COLO668 (cell line): ENCODE results near the gene WDPCP.
"Not testable (repeated sequence)": the region's sequence is repeated elsewhere in the genome, so short reads cannot be mapped to it uniquely, and the experiment has no call there.

ENCODE experiments used
- DNase-seq: peaks from one replicate; lab custom pipeline; 2025; ENCODE audit not compliant: unreplicated experiment; lab: John Stamatoyannopoulos, UW

WDPCP gene

DNA sequence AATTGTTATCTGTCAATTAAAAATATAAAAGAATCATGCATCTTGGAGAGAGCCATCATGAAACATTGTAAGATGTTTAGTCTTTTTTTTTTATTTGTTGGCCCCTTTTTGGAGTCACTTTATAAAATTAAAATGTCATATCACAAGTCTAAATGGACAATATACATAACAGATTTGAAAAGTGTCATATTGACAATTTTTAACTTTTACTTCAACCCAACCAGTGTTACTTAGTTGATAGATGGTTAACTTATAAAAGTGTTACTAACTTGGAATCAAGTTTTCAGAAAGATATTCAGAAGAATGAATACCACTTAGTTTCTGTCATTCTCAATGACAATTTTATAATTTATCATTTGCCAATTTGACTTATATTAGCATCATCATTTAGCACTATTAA lies 319.3 kb downstream of the WDPCP start:
- no peak for DNase-seq

DNA sequence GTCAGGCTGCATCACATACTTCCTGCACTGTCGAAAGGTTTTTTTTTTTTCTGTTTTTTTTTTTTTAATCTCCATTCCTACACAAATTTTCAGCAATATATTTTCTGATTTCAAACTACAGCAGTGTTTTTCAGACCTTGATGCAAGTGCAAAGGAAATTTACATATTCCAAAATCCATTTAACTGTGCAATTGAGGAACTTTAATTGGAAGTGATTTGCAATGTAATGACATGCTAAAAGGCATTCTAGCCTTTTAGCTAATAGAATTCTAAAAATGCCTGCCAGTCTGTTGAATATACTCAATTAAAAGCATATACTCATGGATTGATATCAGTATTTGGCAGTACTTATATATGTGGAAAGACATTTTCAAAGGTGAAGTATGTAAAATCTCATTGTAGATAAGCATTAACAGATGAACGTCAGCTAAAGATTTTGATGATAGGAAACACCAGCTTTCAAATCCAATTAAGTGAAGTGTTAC lies 327.1 kb downstream of the WDPCP start:
- DNase-seq: no peak

DNA sequence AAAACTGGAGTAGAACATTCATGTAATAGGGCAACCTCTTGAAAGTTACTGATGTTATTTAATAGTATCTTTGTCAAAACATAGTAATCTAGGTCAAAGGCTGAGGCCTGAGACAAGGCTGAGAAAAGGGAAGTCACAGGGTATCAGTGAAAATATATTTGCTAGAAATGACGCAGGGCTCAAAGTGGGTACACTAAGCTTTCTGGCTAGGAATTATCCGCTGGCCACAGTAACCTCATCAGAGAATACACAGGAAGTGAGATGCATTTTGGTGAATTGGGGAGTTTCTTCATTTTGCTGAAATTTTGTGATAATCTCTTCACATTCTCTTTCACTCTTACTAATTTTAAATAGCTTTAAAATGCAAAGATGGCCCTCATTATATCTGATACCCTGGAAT lies 330.8 kb downstream of the WDPCP start:
- no peak for DNase-seq

DNA sequence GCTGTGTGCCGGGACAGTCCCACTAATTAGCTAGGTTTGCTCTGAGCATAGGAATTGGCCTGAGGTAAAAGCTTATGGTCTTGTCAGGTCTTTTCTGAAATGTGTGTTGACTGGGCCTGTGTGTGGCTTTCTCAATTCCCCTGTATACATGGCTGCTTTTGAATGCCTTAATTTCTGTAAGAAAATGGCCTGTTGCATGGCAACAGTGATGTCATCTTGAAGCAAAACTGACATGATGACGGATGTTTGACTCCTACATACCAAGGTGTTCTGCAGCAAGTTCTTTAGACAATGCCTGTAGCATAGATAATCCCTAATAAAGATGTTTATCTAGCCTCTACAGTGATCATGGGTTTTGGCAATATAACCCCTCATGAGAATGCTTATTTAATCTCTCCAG lies 339.1 kb downstream of the WDPCP start:
- DNase-seq: no peak

DNA sequence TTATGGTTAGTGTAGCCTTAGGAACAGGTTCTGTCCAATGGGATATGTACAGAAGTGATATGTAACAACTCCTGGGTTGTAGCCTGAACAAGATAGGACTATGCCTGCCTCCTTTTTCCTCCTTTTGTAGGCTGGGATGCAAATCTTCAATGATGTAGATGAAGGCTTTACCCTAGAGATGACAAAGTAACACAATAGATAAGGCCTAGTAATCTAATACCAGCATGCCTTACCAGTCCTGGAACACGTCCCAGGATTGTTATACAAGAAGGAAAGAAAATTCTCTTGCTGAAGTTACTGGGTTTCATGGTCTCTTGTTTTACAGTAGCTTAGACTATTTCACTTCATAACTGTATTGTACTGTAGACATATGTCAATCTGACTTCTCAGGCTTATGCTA lies 345.5 kb downstream of the WDPCP start:
- DNase-seq: no peak

DNA sequence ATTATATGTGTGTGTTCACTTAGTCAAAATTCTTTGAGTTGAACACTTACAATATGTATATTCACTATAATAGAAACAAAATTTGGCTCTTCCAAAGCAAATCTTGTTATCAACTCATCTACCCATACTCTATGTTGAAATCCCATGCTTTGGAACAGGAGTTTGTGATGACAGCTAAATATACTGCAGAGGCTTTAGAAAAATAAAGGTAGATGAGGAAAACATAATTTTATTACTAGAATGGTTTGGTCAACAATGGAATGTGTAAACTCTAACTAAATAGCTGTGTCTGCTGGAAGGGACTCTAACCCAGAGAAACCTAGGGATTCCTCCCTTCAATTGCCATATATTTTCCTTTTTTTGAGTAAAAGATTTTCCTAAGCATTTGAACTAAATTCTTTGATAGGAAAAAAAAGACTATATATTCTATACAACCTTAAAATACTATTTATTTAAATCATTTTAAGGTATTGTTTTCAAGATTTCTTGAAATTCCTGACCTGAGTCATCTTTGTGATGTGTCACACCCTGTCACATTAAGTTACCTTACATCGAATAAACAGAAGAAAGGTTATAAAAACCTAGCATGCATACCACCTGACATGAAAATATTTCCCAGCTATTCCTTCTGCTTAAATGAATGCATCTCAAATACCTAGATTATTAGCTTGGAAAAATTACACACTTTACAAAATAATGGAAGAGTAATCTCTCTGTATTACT lies 362.2 kb downstream of the WDPCP start:
- no peak for DNase-seq

DNA sequence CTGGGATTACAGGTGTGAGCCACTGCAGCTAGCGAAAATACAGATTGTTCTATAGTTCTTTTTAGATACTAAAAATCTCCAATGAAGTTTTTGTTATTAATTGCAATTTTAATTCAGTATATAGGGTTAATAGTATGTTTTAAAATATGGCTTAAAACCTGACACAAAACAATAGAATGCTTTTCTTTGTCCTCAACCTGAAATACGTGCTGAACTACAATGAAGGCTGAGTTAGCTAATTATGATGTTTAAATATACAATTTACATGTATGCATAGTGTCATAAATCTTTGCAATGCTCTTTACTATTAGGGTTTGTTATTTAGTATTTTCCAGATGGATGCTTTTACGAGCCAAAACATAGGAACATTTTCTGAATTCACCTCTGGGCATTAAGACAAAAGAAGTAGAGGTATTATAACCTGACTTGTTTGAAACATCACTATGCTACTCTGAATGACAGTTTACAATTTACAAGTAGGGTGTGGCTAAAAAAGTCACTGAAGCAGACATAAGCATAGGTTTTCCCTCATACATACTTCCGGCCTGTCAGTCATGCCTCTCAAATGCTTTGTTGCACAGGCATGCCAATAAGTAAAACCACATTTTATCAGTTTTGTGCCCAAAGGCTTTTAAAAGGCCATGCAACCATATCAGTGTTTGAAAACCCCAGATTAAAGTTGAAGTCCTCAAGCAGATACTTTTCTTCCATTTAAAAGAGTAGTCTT lies 369.3 kb downstream of the WDPCP start:
- DNase-seq: no peak

DNA sequence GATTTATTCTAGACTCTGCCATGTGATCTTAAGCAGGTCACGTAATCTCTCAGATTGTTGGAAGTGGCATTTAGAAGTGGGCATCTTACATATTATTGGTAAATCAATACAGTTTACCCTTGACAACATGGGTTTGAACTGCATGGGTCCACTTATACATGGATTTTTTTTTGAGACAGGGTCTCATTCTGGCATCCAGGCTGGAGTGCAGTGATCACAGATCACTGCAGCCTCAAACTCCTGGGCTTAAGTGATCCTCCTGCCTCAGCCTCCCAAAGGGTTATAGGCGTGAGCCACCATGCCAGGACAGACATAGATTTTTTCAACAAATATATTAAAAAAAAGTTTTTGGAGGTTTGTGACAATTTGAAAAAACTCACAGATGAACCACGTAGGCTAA lies 393.0 kb downstream of the WDPCP start:
- no peak for DNase-seq

DNA sequence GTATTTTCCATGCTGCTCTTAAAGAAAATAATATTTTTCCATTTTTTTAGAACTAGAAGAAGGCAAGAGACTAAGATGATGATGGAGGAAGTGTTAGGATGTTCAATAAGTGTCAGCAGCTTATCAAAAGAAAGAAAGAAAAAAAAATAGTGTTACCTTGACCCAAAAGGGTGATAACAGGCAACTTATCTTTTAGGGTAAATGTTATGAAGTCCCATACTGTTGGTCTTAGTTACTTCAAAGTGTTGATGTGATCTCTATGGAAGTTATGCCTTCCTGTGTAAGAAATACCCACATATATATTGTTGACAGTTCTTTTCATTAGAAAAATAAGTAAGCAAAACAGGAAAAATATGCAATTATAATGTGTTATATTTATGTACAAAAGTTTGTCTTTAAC lies 394.1 kb downstream of the WDPCP start:
- no peak for DNase-seq

DNA sequence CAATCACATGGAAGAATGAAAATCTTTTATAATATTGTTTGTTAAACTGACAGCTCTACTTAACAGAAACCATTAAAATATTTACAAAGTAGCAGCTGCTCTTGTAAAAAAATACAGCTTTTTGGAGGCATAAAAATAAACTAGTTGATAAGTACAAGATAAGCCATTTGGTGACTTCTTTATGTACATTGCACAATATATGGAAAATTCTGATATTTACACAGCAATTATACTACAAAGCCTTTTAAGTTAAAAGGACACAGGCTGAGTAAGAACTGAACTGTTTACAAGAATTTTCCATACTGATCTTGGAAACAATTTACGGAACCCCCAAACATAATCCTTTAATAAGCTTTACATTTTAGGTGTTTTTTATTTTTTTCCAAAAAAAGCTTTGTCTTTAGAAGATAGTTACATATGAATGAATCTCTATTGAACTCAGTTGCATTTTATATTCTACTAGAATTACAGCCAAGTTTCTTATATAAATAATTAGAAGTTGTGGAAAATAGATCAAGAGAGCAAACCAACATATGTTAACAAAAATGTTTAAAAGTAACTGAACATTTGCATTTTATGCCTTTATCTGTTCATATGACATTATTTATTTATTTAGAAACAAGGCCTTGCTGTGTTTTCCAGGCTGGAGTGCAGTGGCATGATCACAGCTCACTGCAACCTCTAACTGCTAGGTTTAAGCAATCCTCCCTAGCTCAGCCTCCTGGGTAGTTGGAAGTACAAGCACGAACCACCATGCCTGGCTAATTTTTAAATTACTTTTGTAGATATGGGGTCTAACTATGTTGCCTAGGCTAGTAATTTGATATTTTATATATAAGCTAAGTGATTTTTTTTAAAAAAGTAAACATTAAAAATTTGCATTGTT lies 395.1 kb downstream of the WDPCP start:
- DNase-seq: no peak

DNA sequence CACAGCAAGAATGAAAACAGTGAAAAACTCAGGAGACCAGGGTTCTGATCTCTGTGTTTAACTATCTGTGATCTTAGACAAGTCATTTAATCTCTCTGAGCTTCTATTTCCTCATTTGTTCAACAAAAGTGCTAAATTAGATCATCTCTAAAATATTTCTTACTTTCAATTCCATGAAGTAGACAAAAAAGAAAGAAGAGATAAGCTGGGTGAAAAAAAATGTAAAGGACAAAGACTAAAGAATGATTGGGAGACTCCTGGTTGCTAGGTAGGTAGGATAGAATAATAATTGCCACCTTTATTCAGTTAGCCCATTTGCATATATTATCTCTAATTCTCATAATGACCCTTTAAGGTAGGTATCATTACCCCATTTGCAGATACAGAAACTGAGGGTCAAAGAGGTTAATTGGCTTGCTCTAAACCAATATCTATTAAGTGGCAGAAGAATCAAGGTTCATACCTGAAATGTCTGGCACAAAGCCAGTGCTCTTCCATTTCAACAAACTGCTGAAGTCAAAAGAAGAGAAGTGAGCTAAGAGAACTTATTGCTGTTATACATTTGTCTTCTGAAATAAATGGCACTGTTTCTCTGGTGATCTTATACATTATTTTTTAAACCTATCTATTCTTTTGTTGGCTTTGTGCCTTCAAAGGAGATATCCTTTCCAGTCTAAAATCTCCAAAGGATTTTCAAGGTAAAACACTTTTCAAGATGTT lies 395.9 kb downstream of the WDPCP start:
- DNase-seq: peak; percentile 11

DNA sequence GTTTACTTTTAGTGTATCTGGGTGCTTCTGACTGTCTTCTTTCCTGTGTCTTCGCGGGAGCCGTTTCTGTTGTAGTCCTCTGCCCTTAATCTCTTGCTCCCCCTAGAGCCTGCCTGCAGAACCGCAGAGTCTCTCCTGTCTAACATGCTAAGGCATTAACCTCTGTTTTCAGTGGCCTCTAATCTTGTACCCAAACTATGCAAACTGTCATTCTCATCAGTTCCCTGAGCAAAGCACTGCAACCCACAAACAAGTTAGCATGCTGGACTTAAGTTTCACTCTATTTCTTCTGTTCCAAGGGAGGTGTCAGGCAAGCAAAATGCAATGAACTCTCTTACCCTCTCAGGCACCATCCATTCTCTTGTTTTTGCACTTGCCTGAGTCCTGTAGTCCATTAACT lies 399.3 kb downstream of the WDPCP start:
- no peak for DNase-seq

DNA sequence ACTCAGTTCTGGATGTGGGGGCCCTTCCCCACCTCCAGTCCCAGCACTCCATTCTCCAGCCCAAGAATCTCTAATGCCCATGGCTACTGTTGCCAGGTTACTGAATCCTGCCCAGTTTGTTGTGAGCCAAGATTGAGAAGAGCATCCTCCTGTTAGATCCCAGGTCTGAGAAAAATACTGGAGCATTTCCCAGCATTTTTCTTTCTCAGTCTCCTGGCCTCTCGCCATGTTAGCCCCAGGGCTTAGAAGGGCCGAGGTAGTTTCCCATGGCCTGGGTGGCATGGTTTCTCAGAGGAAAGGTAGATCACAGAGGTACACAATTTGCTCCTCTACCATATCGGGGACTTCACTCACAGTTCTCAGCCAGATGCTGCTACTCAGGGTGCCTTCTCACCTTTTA lies 401.9 kb downstream of the WDPCP start:
- no peak for DNase-seq

DNA sequence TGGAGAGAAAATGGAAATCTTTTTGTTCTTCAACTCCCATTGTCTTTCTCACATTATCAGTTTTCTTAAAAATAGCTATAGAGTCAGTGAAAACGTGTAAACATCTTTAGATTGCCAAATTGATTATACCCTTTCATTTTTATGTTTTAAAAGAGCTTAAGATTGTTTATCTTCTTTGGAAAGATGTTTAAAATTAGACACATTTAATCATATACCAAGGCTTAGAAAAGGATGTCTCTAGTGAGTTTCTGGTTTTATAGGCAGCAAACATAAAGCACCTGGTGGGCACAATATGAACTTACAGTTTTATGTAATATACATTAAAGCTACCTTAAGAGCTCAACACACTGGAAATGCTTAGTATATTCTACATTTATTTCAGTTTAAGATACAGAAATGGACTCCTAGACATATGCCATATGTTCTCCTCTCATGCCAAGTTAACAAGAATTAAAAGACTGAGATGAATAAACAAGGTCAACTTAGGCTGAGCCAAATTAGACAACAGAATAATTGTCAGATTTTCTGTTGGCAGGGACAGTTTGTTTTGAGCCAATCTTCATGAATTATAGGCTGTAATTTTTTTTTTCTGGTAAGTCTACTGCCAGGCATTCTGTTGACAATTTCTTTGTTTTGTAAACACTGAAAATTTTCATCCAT lies 425.0 kb downstream of the WDPCP start:
- no peak for DNase-seq

DNA sequence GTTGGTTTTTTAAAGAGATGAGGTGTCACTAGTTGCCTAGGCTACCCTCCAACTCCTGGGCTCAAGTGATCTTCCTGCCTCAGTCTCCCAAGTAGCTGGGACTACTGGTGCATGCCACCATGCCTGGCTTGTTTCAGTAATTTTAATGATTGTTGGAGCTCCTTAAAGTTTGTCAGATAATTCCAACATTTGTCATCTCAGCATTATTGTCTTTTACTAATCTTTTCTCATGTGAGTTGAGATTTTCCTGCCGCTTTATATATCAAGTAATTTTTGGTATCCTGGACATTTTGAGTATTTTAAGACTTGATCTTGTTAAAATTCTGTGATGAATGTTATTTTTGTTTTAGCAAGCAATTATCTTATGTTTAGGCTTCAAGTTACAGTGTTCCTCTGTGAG lies 429.0 kb downstream of the WDPCP start:
- DNase-seq: no peak

DNA sequence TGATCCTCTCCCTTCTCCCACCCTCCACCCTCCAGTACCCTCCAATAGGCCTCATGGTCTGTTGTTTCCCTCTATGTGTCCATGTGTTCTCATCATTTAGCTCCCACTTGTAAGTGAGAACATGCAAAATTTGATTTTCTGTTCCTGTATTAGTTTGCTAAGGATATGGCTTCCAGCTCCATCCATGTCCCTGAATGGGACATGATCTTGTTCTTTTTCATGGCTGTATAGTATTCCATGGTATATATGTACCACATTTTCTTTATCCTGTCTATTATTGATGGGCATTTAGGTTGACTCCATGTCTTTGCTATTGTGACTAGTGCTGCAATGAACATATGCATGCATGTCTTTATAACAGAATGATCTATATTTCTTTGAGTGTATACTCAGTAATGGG lies 451.6 kb downstream of the WDPCP start:
- not testable (repeated sequence) for DNase-seq

DNA sequence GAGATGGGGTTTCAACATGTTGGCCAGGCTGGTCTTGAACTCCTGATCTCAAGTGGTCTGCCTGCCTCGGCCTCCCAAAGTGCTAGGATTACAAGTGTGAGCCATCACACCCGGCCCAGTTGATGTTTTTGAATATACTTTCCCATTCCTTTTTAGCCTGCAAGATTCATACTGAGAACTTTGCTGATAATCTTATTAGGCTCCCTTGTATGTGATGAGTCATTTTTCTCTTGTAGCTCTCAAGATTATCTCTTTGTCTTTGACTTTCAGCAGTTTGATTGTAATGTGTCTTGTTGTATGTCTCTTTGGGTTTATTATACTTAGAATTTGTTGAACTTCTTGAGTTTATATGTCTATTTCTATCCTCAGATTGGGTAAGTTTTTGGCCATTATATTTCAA lies 456.3 kb downstream of the WDPCP start:
- no peak for DNase-seq

DNA sequence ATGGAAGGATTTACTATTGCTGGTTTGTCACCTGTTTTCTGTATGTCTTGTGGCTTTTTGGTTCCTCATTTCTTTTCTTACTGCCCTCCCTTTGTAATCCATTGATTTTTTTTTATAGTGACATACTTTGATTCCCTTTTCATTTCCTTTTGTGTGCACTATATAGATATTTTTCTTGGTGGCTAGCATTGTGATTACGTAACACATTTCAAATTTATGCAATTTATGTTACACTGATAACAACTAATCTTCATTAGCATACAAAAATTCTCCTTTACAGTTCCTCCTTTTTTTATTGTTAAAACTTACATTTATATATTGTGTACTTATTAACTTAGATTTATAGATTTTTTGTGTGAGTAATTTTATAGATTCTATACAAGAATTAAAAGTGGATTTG lies 457.1 kb downstream of the WDPCP start:
- no peak for DNase-seq

DNA sequence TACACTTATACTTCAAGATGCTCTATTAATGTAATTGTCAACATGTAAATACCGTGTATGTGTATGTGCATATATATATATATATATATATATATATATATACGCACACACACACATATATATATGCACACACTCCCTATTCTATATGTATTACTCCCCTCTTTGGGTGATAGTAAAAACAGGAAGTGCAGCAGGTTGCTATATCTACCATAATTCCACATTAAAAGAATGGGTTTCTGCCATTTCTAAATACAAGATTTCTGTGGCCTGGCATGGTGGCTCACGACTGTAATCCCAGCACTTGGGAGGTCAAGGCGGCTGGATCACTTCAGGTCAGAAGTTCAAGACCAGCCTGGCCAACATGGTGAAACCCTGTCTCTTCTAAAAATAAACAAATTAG lies 460.7 kb downstream of the WDPCP start:
- DNase-seq: no peak

DNA sequence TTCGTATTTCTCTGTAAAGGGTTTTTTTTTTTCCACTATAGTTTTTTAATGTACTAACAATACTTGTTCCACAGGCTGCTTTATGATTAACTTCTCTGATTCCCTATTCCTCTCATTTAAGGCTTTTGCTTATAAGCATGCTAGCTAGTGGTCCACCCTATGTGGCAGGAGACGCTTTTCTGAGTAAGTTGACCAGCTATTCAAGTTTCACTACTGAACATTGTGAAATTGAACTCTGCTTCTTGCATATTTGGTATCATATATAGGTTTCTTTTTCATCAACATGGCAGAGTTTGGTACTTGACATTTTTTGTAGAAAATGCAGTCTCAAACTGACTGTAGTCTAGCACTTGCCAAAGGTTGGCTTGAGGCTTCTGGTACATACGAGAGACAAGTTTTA lies 463.4 kb downstream of the WDPCP start:
- no peak for DNase-seq

DNA sequence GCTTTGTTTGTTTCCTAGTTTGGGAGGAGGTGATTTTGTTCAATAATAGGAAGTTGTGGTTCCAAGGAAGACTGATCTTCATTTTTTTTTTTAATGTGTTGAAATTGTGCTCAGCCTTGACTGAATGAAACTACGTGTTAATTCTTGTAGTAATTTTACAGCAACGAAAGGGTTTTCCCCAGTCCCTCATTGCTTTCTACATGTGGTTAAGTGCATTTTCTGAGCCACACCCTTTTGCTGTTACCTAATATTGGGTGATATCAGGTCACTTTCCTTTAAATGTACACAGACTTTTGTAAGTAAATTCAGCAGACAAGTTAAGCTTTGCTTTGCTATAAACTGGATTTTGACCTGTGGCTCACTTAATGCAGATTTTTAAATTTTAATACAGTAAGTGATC lies 464.1 kb downstream of the WDPCP start:
- no peak for DNase-seq
